Dermis microvascular lymphatic vessel endothelial cell (primary cell): ENCODE results near the gene TOX2. TPM values are rescaled to one million over a fixed set of nuclear protein-coding genes. Genes with fewer than 3 reads are reported as not detected.
A peak's percentile ranks its signal among the peaks of the same experiment; 100 is the strongest.

Experiments
- DNase-seq, 2 donors: peaks; one replicate each; pipeline versions ENCODE4 v3.0.0 to v3.0.0-alpha.2; 2010; ENCODE audit warnings: low read depth in 2 of 2
- total RNA-seq: library from RNA; depleted of rRNA; stranded (reverse); fragments of >200 nt; gene quantifications from 2 replicates; pipeline ENCODE4 v1.2.1, GENCODE V29; 2014

TOX2 gene
- total RNA-seq, 1 donor from 2014 or later: 0.77 TPM

DNA sequence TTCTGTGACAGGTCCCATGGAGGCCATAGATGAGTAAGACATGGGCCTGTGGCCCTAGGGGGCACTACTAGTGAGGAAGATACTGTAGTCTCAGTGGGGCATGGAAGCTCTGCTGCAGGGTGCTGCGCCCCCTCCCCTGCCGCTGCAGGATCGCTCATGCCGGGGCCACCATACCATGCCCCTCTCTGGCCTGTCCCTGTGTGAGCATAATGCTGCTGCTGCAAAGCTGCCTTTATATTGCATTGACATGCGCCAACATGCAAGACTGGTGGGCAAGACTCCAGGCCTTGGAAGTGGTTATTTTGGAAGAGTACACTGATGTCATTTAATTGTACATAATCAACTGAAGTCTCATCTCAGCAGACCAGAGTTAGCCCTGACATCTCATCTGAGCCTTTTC, 60.0 kb downstream of the TOX2 start:
- no peak for DNase-seq

DNA sequence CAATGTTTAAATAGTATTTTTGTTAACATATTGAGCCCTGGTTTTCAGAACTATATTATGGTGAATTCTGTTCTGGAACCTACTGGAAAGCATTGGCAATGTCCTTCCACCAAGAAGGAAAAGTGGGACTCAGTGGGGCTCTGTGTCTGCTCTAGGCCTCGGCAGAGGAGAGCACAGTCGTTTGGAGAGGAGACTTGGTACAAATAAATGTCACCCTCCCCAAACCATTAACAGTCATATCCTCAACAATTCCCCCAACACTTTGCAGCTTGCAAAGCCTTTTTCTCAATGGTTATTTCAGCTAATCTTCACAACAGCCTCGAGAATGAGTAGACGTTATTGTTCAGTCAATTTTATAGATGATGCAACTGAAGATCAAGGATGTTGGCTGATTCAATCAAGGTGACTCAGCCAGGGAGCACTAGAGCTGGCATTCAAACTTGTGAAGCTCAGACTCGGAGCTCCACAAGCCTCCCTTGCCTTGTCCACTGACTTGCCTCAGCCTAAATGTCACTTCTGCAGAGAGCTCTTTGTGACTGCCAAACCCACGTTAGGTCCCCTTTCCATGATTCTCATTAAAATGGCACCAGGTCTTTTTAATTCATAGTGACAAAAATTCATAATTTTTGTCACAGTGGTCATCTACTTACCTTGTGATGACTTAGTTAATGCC, 60.6 kb downstream of the TOX2 start:
- DNase-seq: no peak

DNA sequence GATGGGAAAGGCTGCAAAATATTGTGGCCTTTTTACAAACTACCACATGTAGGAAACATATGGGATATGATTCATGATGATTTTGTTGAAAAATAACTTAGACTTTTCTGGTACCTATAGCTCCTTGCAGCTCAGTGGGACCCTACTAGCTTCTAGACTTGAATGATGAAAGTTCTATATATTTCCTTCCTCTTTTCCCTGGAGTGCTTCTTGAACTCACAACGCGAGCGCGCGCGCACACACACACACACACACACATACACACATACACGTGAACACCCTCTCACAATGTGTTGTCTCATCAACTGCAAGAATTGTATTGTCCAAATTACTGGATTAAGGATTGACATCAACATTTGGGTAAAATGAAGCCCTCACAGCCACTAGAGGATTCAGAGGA, 61.9 kb downstream of the TOX2 start:
- DNase-seq: no peak

DNA sequence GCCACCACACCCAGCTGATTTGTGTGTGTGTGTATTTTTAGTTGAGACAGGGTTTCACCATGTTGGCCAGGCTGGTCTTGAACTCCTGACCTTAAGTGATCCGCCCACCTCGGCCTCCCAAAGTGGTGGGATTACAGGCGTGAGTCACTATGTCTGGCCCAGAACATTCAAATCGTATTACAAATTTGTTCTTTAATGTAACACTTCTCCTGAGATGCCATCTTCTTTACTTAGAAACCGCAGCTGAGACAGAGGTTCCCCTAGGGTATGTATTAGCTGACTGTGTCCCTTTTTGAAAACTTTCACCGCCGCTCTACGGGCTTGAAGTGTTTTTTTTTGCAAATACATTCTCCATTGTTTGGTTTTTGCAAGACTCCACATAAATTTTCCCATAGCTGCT, 62.6 kb downstream of the TOX2 start:
- DNase-seq: no peak

DNA sequence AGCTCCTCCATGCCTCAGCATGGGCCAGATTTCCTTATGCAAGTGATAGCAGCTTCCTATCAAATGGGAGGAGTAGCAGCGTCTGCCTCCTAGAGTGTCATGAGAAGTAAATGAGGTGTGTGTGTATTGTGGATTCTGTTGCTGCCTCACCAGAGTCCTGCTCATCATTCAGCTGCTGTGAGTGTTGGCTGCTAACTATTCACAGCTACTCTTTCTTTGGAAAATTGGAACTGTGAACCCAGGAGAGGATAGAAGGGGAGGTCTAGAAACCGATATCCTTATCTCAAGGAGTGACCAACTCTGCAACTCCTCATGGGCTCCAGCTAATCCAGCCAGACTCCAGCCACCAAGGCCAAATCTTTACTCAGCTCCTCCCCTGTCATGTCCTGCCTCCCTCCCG, 63.3 kb downstream of the TOX2 start:
- DNase-seq: no peak

DNA sequence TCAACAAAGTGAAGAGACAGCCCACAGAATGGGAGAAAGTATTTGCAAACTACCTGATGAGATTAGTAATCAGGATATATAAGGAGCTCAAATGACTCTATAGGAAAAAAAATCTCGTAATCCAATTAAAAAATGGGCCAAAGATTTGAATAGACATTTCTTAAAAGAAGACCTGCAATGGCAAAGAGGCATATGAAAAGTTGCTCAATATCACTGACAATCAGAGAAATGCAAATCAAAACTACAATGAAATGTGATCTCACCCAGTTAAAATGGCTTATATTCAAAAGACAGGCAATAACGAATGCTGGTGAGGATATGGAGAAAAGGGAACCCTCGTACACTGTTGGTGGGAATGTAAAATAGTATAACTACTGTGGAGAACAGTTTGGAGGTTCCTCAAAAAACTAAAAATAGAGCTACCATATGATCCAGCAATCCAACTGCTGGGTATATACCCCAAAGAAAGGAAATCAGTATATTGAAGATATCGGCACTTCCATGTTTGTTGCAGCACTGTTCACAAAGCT, 65.0 kb downstream of the TOX2 start:
- no peak for DNase-seq

DNA sequence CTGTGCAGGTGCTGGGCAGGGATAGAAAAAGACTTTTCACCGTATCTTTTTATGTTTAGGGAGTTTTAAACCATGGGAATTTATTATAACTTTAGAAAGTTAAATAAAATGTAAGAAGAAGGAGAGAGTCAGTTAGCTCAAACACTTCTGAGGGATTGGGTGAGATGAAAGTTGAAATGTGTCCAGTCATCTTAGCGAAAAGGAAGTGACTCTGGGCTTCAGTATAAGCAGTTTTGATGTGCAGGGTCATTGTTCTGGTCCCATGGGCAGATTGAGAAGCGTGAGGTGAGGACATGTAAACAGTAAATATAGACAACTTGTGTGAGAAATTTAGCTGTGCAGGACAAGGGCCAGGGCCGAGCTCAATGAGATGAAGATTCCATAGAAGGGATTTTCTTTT, 66.9 kb downstream of the TOX2 start:
- DNase-seq: no peak

DNA sequence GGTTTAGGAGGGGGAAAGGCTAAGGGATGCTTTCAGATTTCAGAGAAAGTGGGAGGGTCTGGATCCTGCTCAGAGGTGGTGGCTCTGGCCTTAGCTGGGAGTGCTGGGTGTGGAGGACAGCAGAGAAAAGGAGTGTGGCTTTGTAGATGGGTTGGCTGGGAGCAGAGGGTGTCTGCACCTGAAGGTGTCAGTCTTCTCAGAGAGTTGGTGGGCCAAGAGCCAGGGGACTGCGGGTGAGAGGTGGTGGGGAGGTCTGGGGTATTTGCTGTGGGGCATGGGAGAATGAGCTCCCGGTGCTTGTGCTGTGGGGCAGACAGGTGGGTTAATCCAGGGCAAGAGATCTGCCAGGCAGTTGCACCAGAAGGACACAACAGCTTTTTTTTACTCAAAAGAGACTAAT, 67.4 kb downstream of the TOX2 start:
- DNase-seq: no peak

DNA sequence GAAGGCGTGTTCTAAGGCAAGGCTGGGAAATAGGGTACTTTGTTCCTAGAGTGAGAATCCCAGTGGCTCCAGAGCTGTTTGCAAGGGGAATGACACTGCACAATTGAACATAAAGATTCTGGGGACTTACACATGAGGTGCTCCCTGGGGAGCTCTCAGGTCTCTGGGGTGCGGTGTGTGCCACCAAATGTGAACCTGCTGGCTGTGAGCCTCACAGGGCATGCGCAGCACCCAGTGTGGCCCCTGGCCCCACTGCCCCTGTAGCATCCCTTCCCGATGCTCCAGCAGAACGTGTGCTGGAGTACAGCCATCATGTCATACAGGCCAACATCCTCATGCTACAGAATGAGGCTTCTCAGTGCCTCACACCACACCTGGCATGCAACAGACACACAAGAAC, 68.2 kb downstream of the TOX2 start:
- no peak for DNase-seq

DNA sequence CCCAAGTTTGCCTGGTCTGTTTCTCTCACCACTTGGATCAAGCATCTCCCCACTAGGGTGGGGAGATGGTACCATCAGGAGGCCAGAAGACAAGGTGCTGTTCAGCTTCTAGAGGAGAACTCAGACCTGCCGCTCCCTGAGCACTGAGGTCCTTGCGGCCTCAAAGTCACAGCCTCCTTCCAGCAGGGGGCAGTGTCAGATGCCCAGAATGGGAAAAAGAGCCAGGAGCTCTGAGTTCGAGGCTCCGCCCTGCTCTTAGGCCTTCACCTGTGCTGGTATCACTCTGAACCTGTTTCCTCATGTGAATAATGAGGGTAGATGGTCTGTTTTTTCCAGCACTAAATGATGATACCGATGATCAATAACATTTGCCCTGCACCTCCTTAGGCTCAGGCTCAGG, 68.7 kb downstream of the TOX2 start:
- DNase-seq: no peak

DNA sequence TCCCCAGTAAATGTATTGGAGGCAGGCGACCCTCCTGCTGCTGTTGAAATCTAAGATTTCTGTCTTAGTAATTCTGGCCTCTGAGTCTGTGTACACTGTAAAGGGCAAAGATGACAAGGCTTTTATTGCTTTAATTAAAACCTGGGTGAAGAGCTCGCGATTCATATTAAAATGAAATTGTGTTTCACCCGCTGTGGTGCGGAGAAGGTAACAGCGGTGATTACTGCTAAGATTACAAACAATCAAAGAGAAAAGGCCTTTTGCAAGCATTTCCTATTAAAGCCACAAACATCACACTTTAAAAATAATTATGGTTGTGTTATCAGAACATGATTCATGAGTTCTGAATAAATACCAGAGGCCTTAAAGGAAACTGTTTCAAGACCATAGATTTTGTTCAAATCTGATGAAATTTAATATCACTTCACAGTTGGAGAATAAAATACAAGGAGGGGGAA, 69.3 kb downstream of the TOX2 start:
- no peak for DNase-seq

DNA sequence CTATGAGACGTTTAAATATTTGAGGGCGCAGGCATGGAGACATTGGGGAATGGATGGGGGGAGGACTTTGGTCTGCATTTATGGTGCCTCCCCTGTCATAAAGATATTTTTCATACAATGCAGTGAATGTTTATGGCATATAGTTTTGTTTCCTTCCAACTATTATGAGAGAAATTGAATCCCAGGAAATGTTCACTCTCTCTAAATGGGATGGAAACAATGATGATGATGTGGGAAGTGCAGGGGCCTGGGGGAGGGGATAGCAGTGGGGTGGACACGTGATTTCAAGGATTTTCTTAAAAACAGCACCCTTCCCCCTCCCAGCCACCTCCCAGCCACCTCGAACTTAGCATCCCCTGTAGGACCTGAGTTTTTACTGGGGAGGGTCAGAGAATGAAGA, 69.9 kb downstream of the TOX2 start:
- DNase-seq: peak; percentile 44 to 61

DNA sequence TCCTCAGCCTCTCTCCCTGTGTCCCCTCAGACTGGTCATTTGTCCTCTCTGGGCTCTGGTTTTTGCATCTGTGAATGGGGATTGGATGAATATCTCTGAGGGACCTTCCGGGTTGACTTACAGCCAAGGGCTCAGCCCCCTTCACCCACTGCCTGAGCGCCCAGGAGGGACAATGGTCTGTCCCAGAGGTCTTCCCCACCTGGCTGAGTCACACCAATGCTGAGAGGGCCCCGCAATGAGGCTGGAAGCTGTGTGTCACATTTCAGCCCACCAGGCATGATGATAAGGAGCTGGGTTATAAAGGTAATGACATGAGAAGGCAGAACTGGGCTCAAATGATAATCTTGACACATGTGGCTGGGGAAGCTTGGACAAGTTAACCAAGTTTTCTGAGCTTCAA, 70.5 kb downstream of the TOX2 start:
- no peak for DNase-seq

DNA sequence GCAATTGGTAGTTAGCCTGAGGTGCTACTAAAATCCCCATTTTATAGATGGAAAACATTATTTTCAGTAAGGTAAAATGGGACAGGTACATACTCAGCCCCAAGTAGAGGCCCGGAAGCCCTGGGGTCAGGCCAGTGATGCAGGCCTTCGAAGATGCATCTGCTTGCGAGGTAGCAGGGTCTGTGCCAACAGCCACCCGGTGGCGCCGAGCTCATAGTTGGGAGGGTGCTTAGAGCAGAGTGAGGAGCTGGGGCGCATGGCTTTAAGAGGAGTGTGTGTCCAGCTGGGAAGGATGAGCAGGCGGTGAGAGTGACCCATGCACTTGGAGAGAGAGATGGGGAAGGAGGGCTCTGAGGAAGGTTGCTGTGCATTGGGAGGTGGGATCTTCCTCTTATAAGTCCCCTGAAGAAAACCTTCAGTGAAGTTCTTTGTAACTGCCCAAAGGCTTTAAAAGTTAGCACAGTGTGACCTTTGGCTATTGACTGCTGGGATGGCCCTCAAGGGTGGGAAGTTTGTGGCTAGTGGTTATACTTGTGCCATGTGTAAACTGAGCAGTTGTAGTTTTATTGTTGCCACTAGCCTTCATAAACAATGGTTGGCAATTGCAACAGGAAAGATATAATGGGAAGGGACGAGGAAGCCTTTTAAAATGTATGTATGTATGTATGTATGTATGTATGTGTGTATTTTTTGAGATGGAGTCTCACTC, 71.1 kb downstream of the TOX2 start:
- DNase-seq: no peak

DNA sequence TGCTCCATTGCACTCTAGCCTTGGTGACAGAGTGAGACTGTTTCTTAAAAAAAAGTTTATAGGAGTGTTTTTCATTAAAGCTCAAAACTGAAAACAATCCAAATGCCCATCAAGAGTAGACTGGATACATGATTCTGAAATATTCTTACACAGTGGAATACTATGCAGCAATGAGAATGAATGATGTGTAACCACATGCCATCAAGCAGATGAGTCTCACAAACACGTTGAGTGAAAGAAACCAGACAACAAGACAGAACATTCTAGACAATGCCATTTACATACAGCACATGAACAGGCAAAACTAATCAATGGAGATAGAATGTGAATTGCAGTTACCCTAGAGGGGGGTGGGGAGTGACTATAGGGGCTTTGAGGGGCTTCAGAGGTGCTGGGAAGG, 72.4 kb downstream of the TOX2 start:
- no peak for DNase-seq

DNA sequence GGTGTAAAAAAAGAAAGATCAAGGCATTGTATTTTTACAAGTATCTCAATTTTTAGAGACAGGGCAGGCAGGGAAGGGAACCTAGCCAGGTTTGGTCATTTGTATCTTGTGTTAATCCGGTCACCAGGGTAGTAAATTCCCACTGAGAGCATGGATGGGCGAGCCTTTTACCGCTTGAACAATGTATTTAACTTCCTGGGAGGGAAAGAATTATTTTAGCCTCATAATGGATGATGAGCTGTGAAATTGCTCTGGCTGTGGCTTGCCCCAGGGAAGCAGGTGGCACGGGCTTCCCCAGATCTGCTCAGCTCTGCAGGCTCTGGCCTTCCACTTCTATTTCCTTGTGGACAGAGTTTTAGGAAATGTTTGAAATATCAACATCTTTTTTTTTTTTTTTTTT, 72.9 kb downstream of the TOX2 start:
- no peak for DNase-seq

DNA sequence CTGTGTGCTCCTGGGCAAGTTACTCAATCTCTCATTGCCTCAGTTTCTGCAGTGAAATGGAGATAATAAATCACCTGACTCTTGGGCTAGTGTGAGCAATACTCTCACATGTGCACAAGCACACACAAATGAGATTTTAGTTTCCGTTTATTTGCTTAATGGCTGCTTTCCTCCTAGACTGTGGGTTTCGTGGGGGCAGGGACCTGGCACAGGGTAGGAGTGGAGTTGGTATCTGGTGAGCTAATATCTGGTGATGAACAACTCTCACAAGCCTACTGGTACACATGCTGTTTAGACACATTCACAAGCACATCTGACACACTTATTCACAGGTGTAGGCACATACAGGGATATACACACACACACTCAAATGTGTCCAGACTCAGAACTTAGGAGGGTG, 73.8 kb downstream of the TOX2 start:
- no peak for DNase-seq

DNA sequence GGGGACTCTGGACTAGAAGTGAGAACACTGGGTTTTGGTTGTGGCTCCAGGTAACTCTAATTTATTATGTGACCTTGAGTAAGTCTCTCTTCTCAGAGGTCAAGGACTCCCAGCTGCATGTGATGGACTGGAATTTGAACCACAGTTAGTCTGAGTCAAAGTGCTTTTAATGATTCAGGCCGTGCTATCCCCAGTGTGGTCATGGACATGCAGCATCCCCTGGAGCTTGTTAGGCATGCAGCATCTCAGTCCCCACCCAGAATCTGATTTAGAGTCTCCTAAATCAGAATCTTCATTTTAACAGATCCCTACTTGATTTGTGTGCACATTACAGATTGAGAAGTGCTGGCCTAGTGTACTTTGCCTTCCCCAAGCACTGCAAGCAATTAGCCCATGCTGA, 74.2 kb downstream of the TOX2 start:
- DNase-seq: no peak

DNA sequence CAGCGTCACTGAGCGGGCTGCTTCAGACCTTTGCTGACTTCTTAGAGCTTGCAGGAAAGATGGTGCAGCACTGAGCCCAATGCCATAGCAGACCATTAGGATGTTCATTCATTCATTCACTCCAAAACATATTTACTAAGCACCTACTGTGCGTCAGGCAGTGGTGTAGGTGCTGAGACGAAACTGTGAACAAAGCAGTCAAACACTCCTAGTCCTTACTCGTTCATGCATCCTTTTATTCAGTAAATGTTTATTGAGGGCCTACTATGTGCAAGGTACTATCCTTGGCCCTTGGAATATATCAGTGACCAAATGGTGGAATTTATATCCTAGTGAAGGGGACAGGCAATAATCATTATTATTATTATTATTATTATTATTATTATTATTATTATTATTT, 76.6 kb downstream of the TOX2 start:
- DNase-seq: no peak

DNA sequence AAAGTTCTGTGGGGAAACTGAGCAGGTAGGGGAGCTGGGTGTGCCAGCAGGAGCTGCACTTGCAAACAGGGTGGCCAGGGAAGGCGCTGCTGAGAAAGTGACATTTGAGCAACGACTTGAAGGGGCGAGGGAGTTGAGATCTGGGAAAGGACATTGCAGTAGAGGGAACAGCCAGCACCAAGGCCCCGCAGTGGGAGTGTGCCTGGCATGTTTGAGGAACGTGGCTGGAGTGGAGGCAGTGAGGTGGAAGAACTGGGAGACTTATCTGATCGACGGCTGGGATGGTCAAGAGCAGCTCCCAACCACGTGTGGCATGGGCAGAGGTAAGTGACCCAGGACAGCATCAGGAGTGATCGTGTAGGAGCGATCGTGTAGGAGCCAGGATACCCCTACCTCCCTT, 77.3 kb downstream of the TOX2 start:
- no peak for DNase-seq

DNA sequence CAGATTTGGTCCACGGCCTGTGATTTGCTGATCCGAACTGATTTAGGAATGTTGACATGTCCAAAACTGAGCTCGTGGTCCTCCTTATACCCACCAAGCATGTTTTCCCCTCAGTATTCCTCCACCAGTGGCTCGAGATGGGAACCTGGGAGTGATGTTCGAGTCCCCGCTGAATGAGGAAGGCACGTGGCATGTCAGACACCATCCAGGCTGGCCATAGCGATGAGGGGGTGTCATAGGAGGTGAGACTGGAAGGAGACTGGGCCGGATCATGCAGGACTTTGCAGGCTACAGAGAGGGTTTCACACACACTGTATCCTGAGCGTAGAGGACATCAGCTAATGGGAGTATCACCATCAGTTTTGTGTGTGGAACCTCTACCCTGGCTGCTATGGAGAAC, 78.2 kb downstream of the TOX2 start:
- DNase-seq: no peak

DNA sequence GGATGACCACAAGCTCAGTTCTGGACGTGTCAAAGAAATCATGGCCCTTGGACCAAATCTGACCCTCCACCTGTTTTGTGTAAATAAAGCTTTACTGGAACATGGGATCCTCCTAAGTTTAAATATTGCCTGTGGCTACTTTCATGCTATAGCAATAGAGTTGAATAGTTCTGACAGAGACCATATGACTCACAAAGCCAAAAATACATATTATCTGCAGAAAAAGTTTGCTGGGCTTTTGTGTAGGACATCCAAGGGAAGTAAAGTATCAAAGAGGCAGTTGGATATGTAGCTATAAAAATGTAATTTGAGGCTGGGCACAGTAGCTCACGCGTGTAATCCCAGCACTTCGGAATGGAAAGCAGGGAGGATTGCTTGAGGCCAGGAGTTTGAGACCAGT, 78.9 kb downstream of the TOX2 start:
- DNase-seq: no peak

DNA sequence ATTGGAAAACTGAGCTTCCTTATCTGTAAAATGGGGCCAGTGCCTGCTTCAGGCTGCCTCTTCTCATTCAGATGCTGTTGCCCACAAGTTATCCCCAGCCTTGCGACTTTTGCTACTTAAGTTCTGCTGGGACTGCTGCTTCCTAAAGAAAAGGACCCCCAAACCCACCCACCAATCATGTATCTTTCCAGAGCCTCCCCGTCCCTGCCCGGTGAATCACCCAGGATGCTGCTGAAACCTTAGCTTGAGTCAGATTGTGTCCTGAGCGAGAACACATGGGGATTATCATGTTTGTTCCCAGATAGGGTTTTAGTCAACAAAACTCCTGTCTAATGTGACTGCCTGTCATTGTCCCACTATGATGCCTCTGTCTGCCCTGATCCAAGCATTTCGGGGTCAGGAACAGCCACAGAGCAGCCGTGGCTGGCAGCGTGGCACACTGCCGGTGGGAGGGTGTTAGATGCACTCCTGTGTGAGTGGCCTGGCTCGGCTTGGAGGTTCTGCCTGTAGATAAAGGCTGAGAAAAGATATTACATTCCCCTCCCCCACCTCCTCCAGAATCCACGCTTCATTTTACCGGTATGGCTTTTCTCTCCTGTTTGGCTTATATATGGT, 79.9 kb downstream of the TOX2 start:
- DNase-seq: no peak
